Fibroblast of skin of right biceps (primary cell): ENCODE data around the gene MMP26.

ENCODE experiments used
- DNase-seq: peaks from one replicate; pipeline ENCODE4 v3.0.0-alpha.2; 2013

MMP26 gene

DNA sequence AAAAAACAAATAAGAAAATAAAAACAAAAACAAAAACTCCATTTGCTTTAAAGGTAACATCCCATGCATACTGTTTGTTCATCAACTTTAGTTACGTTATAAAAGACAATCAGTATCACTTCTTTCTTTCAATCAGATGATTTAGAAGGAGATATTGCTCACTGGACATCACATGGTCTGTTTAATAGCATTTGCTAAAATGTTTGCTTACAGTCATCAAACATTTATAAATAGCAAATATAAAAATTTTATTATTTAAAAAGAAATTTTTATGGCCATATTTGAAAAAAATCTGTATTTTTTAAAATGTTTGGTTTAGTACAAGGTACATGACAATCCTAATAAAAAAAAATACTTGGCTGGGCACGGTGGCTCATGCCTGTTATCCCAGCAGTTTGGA lies 22.6 kb downstream of the MMP26 start:
- no peak for DNase-seq

DNA sequence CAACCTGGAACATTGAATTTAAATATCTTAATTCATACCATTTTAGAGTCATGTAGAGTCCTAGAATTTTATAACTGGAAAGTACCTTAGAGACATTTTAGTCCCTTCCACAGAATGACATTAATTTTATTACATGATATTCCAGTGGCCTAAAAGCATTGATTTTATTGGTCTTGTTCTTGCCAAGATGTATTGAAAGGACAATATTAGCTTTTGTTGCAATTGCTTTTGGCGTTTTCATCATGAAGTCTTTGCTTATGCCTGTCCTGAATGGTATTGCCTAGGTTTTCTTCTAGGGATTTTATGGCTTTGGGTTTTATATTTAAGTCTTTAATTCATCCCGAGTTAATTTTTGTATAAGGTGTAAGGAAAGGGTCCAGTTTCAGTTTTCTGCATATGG lies 36.2 kb downstream of the MMP26 start:
- no peak for DNase-seq

DNA sequence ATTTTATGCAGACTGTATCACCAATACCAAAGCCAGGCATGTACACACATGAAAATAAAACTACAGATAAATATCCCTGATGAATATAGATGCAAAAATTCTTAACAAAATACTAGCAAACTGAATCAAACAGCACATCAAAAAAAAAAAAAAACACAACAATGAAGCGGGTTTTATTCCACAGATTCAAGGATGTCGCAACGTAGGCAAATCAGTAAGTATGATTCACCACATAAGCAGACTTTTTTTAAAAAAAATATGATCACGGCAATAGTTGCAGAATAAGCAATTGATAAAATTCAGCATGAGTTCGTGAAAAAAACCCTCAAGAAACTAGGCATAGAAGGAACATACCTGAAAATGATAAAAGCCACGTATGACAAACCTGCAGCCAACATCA lies 43.9 kb downstream of the MMP26 start:
- no peak for DNase-seq

DNA sequence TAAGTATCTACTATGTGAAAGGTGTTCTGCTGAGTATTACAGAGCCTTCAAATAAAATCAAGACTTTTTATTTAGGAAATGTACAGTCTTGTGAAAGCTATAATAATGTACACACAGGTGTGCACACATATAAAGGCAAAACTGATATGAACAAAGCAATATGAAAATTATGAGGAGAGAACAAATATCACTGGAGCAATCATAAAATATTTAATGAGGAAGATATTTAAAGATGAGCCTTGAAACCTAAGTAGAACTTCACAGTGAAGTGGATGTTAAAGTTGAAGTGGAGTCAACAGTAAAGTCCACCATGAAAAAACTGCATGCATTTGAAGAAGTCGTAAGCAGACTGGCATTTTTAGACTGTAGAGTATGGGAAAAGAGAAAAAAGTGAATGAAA lies 46.6 kb downstream of the MMP26 start:
- no peak for DNase-seq
